ENCODE data around the gene ZNF664.
"Not testable (repeated sequence)": the region's sequence is repeated elsewhere in the genome, so short reads cannot be mapped to it uniquely, and the experiment has no call there.

Gene ZNF664

DNA sequence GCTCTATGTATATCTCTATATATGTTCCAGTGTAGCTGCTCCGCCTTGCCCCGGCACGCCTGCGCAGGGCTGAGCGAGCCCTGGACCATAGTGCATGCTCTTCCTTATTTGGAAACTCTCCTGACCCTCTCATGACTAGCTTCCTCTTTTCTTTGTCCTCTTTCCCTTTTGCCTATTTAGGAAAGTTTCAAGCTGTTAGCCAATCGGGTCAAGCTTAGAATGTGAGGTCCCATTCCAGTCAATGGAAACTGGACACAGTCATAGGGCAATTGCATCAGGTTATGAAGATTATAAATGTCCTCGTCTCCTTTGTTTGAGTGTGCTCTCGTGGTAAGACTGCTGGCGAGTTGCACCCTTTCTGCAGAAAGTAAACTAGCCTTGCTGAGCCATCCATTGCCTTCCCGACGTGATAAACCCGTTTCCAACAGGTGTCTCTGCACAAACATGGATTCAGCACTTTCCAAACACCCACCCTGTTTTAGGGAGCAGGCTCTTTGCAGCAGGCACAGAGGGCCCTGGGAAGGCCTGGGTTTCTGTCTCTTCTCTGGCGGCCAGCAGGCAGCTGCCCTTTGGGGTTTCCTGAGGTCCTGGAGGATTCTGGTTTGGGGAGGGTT is 31.3 kb upstream of the ZNF664 start:
- no peak for DNase-seq (ENCODE audit: low read depth)

- no peak for DNase-seq (ENCODE audit: low read depth)
Observed at GRCh38 chr12:123942238-123942653, 30.8 kb upstream of the ZNF664 start.

- DNase-seq (ENCODE audit: low read depth) = no peak
Observed at GRCh38 chr12:123942911-123943648, 29.9 kb upstream of the ZNF664 start.

DNA sequence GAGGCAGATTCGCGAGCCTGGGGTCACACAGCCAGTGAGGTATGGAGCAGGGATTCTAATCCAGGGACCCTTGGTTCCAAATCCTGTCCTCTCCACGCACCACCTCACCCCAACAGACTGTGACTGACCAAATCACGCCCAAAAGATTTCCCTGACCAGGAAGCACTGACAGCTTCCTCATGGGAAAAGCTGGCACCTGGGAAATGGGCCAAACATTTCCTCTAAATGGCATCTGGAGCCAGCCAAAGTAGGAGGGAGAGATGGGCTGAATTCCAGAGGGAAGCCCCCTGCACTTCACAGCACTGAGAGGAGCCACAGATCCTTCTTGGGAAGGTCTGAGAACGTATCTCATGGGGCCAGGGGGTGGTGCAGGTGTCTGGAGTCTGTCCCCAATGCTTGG is 29.2 kb upstream of the ZNF664 start:
- no peak for DNase-seq (ENCODE audit: low read depth)

DNA sequence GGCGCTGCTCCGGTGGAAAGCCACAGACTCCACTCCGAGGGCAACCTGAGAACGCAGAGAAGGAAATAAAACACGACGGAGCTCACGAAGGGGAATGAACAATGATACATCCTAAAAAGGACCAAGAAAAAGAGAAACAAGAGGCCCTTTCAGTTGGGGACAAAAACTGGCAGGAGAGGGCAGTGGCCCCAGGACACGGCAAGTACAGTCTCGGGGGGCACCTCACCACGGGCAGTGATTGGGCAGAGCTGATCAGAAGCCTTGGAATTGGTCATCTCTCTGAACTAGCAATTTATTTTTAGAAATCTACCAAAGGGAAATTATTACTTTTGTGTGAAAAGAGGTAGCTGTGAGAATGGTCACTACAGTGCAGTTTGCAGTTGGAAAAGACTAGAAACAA is 28.3 kb upstream of the ZNF664 start:
- DNase-seq (ENCODE audit: low read depth) = no peak

GRCh38 chr12:123945287-123946151 is 27.5 kb upstream of the ZNF664 start:
- DNase-seq (ENCODE audit: low read depth) = no peak

- no peak for DNase-seq (ENCODE audit: low read depth)
Observed at GRCh38 chr12:123946152-123946515, 26.9 kb upstream of the ZNF664 start.

GRCh38 chr12:123946516-123947505 is 26.2 kb upstream of the ZNF664 start:
- not testable (repeated sequence) for DNase-seq (ENCODE audit: low read depth)

DNA sequence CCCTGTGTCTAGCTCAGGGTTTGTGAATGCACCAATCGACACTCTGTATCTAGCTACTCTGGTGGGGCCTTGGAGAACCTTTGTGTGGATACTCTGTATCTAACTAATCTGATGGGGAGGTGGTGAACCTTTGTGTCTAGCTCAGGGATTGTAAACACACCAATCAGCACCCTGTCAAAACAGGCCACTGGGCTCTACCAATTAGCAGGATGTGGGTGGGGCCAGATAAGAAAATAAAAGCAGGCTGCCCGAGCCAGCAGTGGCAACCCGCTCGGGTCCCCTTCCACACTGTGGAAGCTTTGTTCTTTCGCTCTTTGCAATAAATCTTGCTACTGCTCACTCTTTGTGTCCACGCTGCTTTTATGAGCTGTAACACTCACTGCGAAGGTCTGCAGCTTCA is 25.5 kb upstream of the ZNF664 start:
- not testable (repeated sequence) for DNase-seq (ENCODE audit: low read depth)

DNA sequence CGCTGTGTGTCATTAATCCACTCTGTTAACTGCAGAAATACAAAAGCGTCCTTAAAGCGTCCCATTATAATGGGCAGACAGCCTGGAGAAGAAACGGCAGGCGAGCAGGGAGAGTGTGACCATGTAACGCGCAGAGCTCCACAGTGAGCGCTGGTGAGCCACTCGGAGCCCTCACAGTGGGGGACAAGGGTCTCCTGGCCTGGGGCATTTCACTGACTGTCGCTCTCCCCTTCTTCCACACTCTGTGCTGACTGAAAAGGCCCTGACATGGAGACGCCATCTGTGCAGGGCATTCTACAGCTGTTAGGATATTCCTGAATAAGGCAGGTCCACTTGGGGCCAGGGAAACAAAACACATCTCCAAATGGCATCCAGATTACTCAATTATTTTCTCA is 24.6 kb upstream of the ZNF664 start:
- no peak for DNase-seq (ENCODE audit: low read depth)

DNA sequence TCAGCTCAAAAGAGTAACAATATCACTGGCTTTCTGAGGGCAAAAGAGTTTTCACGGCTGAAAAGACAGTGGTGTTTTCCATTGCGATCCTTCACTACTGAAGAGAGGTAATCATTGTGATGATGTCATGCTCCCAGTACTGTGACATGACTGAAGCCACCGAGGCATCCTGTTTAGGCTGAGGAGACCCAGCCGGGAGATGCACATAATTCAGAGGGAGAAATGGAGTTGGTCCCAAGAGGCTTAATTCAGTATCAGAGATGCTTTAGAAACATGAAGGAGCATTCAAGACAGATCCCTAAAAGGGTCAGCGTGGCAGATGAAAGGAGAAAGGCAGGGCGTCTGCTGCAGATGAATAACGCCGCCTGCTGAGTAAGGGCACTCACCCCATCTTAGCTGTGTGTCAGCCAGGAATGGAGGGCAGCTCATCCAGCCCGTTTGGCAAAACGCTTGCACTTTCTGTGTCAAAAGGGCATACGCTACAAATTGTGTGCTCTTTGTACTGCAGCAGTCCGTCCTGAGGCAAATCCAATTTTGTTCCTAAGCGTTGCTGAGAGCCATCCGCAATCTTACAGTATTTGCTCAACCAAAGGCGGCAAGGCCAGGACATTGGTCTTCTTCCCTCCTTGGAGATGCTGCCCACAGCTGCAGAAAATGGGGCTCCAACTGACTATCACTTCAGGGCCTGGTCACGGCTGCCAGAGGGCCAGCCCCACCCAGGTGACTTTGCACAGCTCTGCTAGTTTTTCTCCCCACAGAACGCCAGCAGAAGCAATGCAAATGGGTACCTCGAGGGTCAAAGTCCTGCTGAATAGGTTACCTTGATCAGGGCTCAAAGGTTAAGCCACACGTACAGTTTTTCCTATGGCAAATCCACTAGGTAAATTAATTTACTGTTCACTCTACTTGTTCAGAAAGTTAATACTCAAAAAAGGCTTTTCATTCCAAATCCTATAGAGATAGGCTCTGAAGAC is 23.9 kb upstream of the ZNF664 start:
- no peak for DNase-seq (ENCODE audit: low read depth)

GRCh38 chr12:123949770-123950165 is 23.2 kb upstream of the ZNF664 start:
- no peak for DNase-seq (ENCODE audit: low read depth)

- no peak for DNase-seq (ENCODE audit: low read depth)
Observed at GRCh38 chr12:123950476-123951349, 22.3 kb upstream of the ZNF664 start.

DNA sequence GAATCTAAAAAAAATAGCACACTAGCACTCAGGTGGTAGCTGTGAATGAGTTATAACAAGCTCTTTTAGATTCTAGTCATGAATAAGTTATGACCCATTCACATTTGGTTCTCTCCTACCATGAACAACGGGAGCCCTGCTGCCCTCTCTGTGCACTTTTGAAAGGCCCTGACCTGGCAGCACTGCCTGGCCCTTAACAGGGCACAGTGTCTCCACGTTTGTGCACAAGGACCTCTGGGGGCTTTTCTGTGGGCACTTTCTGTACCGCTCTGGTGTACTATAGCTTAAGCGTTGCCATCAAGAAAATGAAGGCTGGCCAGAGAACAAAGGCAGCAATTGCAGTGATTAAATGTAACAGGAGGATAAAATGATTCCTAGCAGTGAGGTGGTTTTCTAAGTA is 21.5 kb upstream of the ZNF664 start:
- no peak for DNase-seq (ENCODE audit: low read depth)

GRCh38 chr12:123952037-123952436 is 21.0 kb upstream of the ZNF664 start:
- no peak for DNase-seq (ENCODE audit: low read depth)

- no peak for DNase-seq (ENCODE audit: low read depth)
Observed at GRCh38 chr12:123954647-123955350, 18.2 kb upstream of the ZNF664 start.

GRCh38 chr12:123956249-123956648 is 16.8 kb upstream of the ZNF664 start:
- no peak for DNase-seq (ENCODE audit: low read depth)

GRCh38 chr12:123957196-123957595 is 15.8 kb upstream of the ZNF664 start:
- no peak for DNase-seq (ENCODE audit: low read depth)

DNA sequence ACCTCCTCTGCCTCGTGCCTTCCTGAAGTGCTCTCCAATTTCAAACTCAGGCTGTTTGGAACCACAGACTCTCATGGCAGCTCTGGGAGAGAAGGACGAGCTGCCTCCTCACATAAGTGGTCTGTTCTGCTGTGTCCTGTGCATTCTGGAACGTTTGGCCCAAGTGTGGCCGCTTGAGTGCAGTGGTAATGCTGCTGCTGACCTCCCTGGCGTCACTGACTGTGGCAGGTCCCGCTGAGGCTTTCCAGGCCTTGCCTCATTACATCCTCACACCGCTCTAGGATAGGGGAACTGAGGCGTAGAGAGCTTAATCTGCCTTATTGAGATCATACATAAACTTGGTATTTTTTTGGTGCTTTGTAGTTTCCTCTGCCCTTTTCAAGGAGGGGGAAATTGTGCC is 14.6 kb upstream of the ZNF664 start:
- no peak for DNase-seq (ENCODE audit: low read depth)

Measured in activated T-helper 1 cell treated with Interleukin-2 at 50 U/mL for 16 hours (primary cell).